Activated naive CD8-positive, alpha-beta T cell treated with anti-CD3 and anti-CD28 coated beads, Interleukin-2, amount 50 U/mL, for 16 hours (primary cell): ENCODE data around the gene TTC14.

ENCODE experiments used
- DNase-seq: peaks from one replicate; pipeline ENCODE4 v3.0.0-alpha.2; 2020; ENCODE audit warnings: low read depth, low spot score

TTC14 gene

DNA sequence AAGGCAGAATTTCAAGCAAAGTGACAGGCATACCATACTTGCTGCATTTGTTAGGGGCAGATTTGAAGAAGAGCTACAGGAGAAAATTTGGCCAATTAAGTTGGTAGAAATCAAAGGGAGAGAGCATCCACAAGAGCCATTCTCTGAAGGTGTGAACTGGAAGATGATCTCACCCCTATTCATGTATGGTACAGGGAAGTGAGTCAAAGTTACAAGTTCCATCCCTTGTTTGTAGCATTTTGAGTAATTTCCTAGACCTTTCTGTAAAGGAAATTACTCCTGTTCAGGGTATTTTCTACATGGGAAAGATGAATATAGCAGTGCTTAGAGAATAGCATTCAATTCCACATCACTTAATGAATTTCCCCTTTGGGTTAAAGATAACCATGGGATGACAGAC, 28.4 kb downstream of the TTC14 start:
- DNase-seq: no peak

DNA sequence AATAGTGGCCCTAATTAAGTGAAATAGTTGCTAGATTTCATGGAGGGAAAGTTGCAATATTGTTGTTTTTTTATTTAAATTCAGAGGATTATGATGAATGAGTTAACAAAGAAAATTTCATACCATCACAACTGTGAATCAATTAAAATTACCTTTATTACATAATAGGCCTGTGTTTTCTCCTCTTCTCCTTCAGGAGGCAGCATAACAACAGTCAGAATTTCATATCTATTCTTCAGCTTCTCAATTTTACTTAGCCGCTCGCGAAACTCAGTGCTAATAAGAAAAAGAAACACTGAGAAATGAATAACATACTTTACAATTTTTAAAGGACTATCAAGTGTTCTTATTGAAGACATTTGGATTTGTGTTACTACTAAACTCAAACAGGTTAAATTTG, 29.4 kb downstream of the TTC14 start:
- DNase-seq: no peak

DNA sequence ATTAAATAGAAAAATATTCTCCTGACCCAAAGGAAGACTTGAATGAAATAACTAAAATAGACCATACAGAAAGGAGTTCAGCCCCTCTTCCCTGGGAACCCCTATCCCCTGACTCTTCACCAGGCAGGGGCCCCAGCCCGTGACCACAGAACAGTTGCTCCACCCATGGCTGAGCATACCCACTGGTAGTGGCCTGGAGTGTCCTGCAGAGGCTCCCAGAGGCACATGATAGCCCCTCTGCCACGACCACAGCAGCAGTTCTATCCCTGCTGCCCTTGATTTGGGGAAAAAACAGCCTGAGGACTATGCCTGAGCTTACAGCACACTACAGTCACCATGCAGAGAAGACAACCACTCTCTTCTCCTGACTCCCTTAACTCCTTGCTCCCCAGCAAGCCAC, 31.8 kb downstream of the TTC14 start:
- DNase-seq: no peak

DNA sequence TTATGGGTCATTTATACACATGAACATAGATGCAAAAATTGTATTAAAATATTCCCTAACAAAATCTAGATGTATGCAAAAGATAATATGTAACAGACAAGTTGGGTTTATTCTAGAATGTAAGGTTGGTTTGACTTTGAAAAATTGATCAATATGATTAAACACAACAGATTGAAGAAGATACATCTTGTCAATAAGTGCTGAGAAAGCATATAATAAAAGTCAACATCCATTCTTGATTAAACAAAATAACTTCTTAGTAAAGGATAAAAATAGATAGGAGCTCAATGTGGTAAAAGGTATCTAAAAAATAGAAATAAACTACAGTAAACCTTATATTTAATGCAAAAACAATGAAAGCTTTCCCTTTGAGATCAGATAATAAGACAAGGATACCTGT, 39.0 kb downstream of the TTC14 start:
- no peak for DNase-seq

DNA sequence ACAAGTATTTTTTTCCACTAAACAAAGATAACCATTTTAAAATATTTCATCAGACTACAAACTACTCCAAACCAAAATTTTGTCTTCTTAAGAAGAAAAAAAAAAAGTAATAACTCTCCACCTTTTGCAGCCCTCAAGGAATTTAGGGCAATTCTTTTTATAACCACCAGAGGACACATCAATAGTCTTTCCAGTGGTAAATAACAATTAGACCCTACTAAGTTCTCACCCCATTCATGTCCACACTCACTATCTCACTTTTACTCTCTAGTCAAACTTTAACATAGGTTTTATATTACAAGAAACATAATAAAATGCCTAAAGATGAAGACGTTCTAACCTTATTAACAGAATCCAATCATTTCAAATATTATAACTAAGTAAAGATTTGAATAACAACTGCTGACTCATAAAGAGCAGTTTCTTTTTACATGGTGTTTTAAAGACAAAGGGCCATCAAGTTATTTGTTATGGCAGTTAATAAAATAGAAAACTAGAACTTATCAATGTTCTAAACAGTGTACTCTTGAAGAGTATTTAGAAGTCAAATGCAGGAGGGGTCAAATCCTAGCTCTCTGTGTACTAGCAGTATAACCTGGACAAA, 44.3 kb downstream of the TTC14 start:
- no peak for DNase-seq

DNA sequence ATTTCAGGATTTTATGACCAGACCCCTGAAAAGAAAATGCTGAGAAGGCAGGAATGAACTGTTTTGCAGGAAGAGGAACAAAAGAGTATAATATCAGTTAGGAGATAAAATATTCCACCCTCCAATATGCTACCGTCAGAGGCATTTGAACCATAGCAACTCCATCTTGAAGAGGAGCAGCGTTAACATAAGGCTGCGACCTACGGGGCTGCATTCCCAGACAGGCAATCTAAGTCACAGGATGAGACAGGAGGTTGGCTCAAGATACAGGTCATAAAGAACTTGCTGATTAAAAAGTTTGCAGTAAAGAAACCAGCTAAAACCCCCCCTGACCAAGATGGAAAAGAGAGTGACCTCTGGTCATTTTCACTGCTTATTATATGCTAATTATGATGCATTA, 54.4 kb downstream of the TTC14 start:
- DNase-seq: no peak

DNA sequence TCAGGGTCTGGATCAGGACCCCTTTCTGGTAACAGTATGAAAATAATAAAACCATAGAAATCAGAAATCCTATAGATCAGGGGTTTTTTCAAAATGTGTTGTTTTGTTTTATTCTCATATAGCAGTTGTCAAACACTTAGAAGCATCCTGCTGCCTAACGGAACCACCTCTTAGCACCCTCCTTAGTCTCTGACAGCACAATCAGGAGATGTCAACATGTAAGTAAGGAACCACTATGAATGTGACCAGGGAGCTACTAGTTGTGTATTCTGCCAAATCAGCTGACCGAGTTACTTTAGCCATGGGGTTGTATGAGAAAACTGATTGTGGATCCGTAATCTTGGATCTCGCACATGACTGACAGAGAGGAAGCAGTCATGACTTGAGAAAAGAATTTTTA, 55.1 kb downstream of the TTC14 start:
- no peak for DNase-seq
